OCI-LY1 (cell line): ENCODE results near the gene CPA5.

Source experiments
- H2AFZ ChIP-seq: fragments of 200-600 bp; sonication (generic), shearing (Covaris generic); 2 replicates; pipeline ENCODE4 v1.6.0; 2014; ENCODE audit warnings: antibody characterized with exemption, mild to moderate bottlenecking, low read length
- H3F3A ChIP-seq: fragments of 200-600 bp; sonication (generic), shearing (Covaris generic); 2 replicates; pipeline ENCODE4 v1.6.0; 2014; ENCODE audit warnings: mild to moderate bottlenecking, antibody characterized with exemption, low read length, moderate library complexity; ENCODE audit not compliant: insufficient read depth
- H3K27ac ChIP-seq: fragments of 200-600 bp; sonication (generic); 2 replicates; pipeline ENCODE4 v1.5.1; 2014; ENCODE audit warnings: low read length, mixed run types, mild to moderate bottlenecking, low read depth; ENCODE audit not compliant: poor library complexity, severe bottlenecking
- H3K27me3 ChIP-seq: fragments of 200-600 bp; sonication (generic); 2 replicates; pipeline ENCODE4 v1.6.0; 2014; ENCODE audit warnings: antibody characterized with exemption, mild to moderate bottlenecking, low read length, moderate library complexity; ENCODE audit not compliant: insufficient read depth
- H3K36me3 ChIP-seq: fragments of 200-600 bp; sonication (generic); 2 replicates; pipeline ENCODE4 v1.6.1; 2014; ENCODE audit warnings: mild to moderate bottlenecking, antibody characterized with exemption, low read length, moderate library complexity, mixed read lengths; ENCODE audit not compliant: insufficient read depth
- H3K4me1 ChIP-seq: fragments of 200-600 bp; sonication (generic); 2 replicates; pipeline ENCODE4 v1.5.1; 2014; ENCODE audit warnings: mild to moderate bottlenecking, low read length, moderate library complexity; ENCODE audit not compliant: insufficient read depth, severe bottlenecking
- H3K4me2 ChIP-seq: fragments of 200-600 bp; sonication (generic), shearing (Covaris generic); 2 replicates; pipeline ENCODE4 v1.6.1; 2014; ENCODE audit warnings: low read length
- H3K4me3 ChIP-seq: fragments of 200-600 bp; sonication (generic); 2 replicates; pipeline ENCODE4 v1.5.1; 2014; ENCODE audit warnings: low read length, low read depth, mild to moderate bottlenecking, mixed read lengths; ENCODE audit not compliant: poor library complexity, severe bottlenecking
- H3K79me2 ChIP-seq: fragments of 200-600 bp; shearing (Covaris generic); 2 replicates; pipeline ENCODE4 v1.6.1; 2016; ENCODE audit warnings: mixed run types, low read length, mixed read lengths; ENCODE audit not compliant: insufficient read depth
- H3K9ac ChIP-seq: fragments of 200-600 bp; sonication (generic), shearing (Covaris generic); 2 replicates; pipeline ENCODE4 v1.6.1; 2014; ENCODE audit warnings: mild to moderate bottlenecking, low read length, mixed read lengths
- H3K9me2 ChIP-seq: fragments of 200-600 bp; sonication (generic), shearing (Covaris generic); 2 replicates; pipeline ENCODE4 v1.6.1; 2014; ENCODE audit warnings: low read depth, mild to moderate bottlenecking, low read length, mixed read lengths
- H3K9me3 ChIP-seq: fragments of 200-600 bp; shearing (Covaris generic); 2 replicates; pipeline ENCODE4 v1.6.1; 2014; ENCODE audit warnings: low read length, mixed read lengths
- H4K20me1 ChIP-seq: fragments of 200-600 bp; sonication (generic), shearing (Covaris generic); 2 replicates; pipeline ENCODE4 v1.6.0; 2016; ENCODE audit warnings: mild to moderate bottlenecking, low read length; ENCODE audit not compliant: insufficient read depth
- CTCF ChIP-seq: fragments of 200-600 bp; sonication (generic), shearing (Covaris generic); IDR thresholded peaks from 2 replicates; pipeline ENCODE4 v1.5.1; 2017; ENCODE audit warnings: mild to moderate bottlenecking, antibody characterized with exemption, low read length, moderate library complexity, mixed read lengths
- EZH2 ChIP-seq: fragments of 200-600 bp; sonication (generic), shearing (Covaris generic); IDR thresholded peaks from 2 replicates; pipeline ENCODE4 v1.8.0; 2017; ENCODE audit warnings: borderline replicate concordance, mixed run types, mild to moderate bottlenecking, antibody characterized with exemption, low read length, moderate library complexity, mixed read lengths

CPA5 gene

GRCh38 chr7:130324306-130324943 lies 20.2 kb upstream of the CPA5 start:
- TF ChIP-seq CTCF = no peak
- H3K9me2 ChIP-seq = no peaks in the 10 kb centered on the region
- no peak overlapping the region for H3K27ac ChIP-seq
- no peaks in the 10 kb centered on the region for H3K4me1 ChIP-seq
- no peak overlapping the region for H3K9ac ChIP-seq
- no peaks in the 10 kb centered on the region for H4K20me1 ChIP-seq
- no peaks in the 10 kb centered on the region for H3K79me2 ChIP-seq
- H3K4me3 ChIP-seq = no peak overlapping the region
- H3F3A ChIP-seq = no peaks in the 10 kb centered on the region
- H3K36me3 ChIP-seq = no peaks in the 10 kb centered on the region
- no peak overlapping the region for H3K4me2 ChIP-seq
- H3K9me3 ChIP-seq = 0 out of 2 replicates have a peak, but pooled peaks cover 4% of the 10 kb centered on the region
- no peak overlapping the region for H2AFZ ChIP-seq
- H3K27me3 ChIP-seq = peaks cover 6% of the 10 kb centered on the region; the same call in 1 of the 2 replicates

- Histone ChIP-seq H3K36me3 (no peaks in the 10 kb centered on the region; the same call in 1 of the 2 replicates), H4K20me1 (no peaks in the 10 kb centered on the region), H3K9ac (no peak overlapping the region), H3K4me3 (no peak overlapping the region), H3K4me2 (no peak overlapping the region), H3K27ac (no peak overlapping the region), H3F3A (no peaks in the 10 kb centered on the region), H2AFZ (no peak overlapping the region), H3K9me3 (no peaks in the 10 kb centered on the region), H3K27me3 (0 out of 2 replicates have a peak, but pooled peaks cover 9% of the 10 kb centered on the region), H3K79me2 (no peaks in the 10 kb centered on the region), H3K9me2 (no peaks in the 10 kb centered on the region), H3K4me1 (no peaks in the 10 kb centered on the region)
- no peak for TF ChIP-seq EZH2
- TF ChIP-seq CTCF = no peak
These were observed 14.9 kb upstream of the CPA5 start for GRCh38 chr7:130329681-130330080.

DNA sequence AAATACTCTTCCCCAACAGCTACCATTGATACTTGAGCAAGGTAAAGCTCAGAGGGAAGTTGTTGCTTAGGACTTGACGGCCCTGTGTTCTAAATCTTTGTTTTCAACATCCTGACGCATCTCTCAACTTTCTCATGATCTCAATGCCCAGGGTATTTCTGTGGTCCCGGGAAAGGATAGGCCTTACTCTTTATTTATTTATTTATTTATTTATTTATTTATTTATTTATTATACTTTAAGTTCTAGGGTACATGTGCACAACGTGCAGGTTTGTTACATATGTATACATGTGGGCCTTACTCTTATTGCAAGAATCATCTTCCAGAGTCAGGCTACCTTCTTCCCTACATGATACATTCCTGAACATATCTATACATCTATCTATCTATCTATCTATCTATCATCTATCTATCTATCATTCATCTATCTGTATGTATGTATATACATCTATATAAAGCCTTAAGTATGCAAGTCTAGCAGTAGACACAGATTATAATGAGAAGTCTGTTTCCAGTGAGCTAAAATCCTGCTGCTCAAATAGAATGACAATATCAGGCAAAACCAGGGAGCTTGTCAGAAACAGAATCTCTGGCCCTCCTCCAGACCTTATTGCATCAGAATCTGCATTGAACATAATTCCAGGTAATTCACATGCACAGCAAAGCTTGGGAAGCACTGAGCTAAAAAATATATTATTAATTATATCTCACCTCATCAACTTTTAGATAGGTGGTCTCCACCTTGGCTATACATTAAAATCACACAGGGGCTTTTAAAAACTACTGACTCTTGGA lies 12.2 kb upstream of the CPA5 start:
- H3K79me2 ChIP-seq = no peaks in the 10 kb centered on the region
- H3K4me3 ChIP-seq = no peak overlapping the region
- H3K9ac ChIP-seq = no peak overlapping the region
- no peak overlapping the region for H3K27ac ChIP-seq
- H3F3A ChIP-seq = no peaks in the 10 kb centered on the region
- H3K9me3 ChIP-seq = no peaks in the 10 kb centered on the region
- H4K20me1 ChIP-seq = no peaks in the 10 kb centered on the region
- no peaks in the 10 kb centered on the region for H3K4me1 ChIP-seq
- TF ChIP-seq EZH2 (no peak), CTCF (no peak)
- no peaks in the 10 kb centered on the region; the same call in 1 of the 2 replicates for H3K36me3 ChIP-seq
- no peak overlapping the region for H3K4me2 ChIP-seq
- H3K27me3 ChIP-seq = 0 out of 2 replicates have a peak, but pooled peaks cover 9% of the 10 kb centered on the region
- H3K9me2 ChIP-seq = no peaks in the 10 kb centered on the region
- no peak overlapping the region for H2AFZ ChIP-seq
